Left lung (tissue), 14 donors: Measurements from ENCODE around the gene EVPLL. TPM values are rescaled to one million over a fixed set of nuclear protein-coding genes. Genes with fewer than 3 reads are reported as not detected.
"Not testable (repeated sequence)": the region's sequence is repeated elsewhere in the genome, so short reads cannot be mapped to it uniquely, and the experiment has no call there.

Experiments
- ATAC-seq: fragments of 200-7000 bp; cut with Tn5 transposase; one replicate; pipeline ENCODE4 v1.9.1; 2020; ENCODE audit warnings: moderate library complexity
- DNase-seq, 4 donors: peaks; one replicate each; pipeline ENCODE4 v3.0.0-alpha.2; 2013 to 2020
- H3K27ac ChIP-seq, 2 donors: fragments of 200-600 bp; sonication (generic) in 1 of 2; one replicate each; pipeline versions ENCODE4 v1.5.0 to v1.8.0; 2020 to 2021
- H3K27me3 ChIP-seq, 2 donors: fragments of 200-600 bp; sonication (generic) in 1 of 2; one replicate each; pipeline versions ENCODE4 v1.5.0 to v1.8.0; 2020 to 2021
- H3K36me3 ChIP-seq, 2 donors: fragments of 200-600 bp; sonication (generic) in 1 of 2; one replicate each; pipeline versions ENCODE4 v1.5.0 to v1.8.0; 2020 to 2021
- H3K4me1 ChIP-seq, 2 donors: fragments of 200-600 bp; one replicate each; pipeline ENCODE4 v1.8.0; 2021
- H3K4me3 ChIP-seq, 2 donors: fragments of 200-600 bp; sonication (generic) in 1 of 2; one replicate each; pipeline versions ENCODE4 v1.5.0 to v1.8.0; 2020 to 2021; ENCODE audit warnings: mild to moderate bottlenecking in 1 of 2
- H3K9me3 ChIP-seq, 2 donors: fragments of 200-600 bp; sonication (generic) in 1 of 2; one replicate each; pipeline versions ENCODE4 v1.5.0 to v1.8.0; 2020 to 2021
- CTCF ChIP-seq, 2 donors: fragments of 200-600 bp; sonication (generic) in 1 of 2; IDR thresholded peaks; one replicate each; pipeline versions ENCODE4 v1.5.0 to v1.8.0; 2021; ENCODE audit warnings: antibody characterized with exemption in 2 of 2
- intact Hi-C, 2 donors: fragments of 100-400 bp; cut with DNase I; formaldehyde crosslinking; loops; one replicate each; pipeline versions ENCODE4 v1.11.2 to v1.14.2; 2022
- long read RNA-seq, 12 donors: library from polyadenylated mRNA in 2 of 12; unstranded in 2 of 12; transcript quantifications; one replicate each; pipeline ENCODE4 v2.0.0 and lab custom pipeline, GENCODE V29; 2019 to 2026
- polyA plus RNA-seq, 6 donors: library from polyadenylated mRNA; unstranded; fragments of 120-200 nt; gene quantifications; one replicate each; pipeline ENCODE4 v1.2.1, GENCODE V29; 2013; ENCODE audit not compliant: insufficient read length in 6 of 6
- total RNA-seq, 2 donors: library from RNA; stranded (reverse); fragmentation: NEBNext Ultra II Directional; extraction: Animal tissue kit (Norgen Biotek cat#: 25700); gene quantifications; one replicate each; pipeline ENCODE4 v1.2.1, GENCODE V29; 2021
- donor health status: DM: no; HTN: yes; CAD: no.
- donor health status: DM: no; HTN: no; CAD: no.

EVPLL gene
- total RNA-seq (1 to 10 TPM; 2.3 to 3.1 TPM), polyA plus RNA-seq (1 to 10 TPM in 1 of 6 donors, under 1 TPM in 5; 0.26 to 1.3 (median 0.74) TPM)
- long read RNA-seq, donor 1: 0 reads
- long read RNA-seq, donor 2: 0 reads
- long read RNA-seq, donor 3: 0 reads
- long read RNA-seq, donor 4, partial matches to known transcripts: 0 of 3 reads
- long read RNA-seq, donor 4, other reads (novel, unspliced or antisense): 2 of 3 reads
- long read RNA-seq, donor 5: 0 reads
- long read RNA-seq, donor 6: 0 reads
- long read RNA-seq, donor 7: 0 reads
- long read RNA-seq, donor 8: 0 reads
- long read RNA-seq, donor 9: 0 reads
- long read RNA-seq, donor 10, partial matches to known transcripts: 1 of 1 reads
- long read RNA-seq, donor 10, other reads (novel, unspliced or antisense): 0 of 1 reads
- long read RNA-seq, donor 11: 0 reads
- long read RNA-seq, donor 12: 0 reads

DNA sequence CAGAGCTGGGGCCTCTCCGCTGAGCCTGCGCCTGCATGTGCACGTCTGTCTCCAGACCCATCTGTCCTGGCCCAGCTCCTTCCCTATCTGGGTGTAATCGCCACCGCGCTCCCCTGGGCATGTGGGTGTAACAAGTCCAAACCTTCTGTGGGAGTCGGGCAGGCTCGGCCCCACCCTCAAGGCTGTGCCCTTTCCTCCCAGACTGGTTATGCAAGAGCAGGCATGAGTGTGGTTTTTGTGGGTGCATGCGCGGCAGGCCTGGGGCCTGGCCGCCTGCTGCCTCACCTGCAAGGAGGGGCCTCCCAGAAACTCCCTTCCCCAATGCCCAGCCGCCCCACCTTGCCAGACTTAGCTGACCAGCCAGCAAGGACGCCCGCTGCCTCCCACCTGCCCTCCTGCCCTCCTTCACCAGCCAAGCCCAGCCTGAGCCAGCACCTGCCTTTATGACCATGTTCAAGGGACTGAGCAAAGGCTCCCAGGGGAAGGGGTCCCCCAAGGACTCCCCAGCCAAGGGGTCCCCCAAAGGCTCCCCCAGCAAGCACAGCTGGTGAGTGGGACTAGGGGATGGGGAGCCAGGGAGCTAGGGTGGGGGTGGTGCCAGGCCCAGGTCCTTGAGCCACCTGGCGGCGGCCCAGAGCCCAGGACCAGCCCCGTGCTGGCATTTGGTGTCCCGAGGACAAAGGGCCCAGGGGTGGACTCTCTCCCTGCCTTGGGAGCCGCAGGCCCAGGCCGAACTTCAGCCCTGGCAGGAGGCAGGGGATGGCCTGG is at the start of gene EVPLL:
Gene EVPLL (plus strand): TSS at position 342 of the 768 bp plus-strand sequence. CDS start 3,160 bp downstream, outside the sequence.
- peaks cover under 1 to 30% of the 10 kb centered on the region in 2 donors for H3K27me3 ChIP-seq
- peak within 1 kb of the TSS; percentile 63 to 65 for H3K27ac ChIP-seq
- DNase-seq (peak in 3 of 4 donors; percentile 40 to 91 (median 89)), ATAC-seq (peak; percentile 96)
- peaks cover 0 to 15% of the 10 kb centered on the region in 2 donors for H3K4me1 ChIP-seq
- intact Hi-C loops: no loop called here
- H3K9me3 ChIP-seq: peaks cover 0 to 6% of the 10 kb centered on the region in 2 donors
- H3K36me3 ChIP-seq: no peaks in the 10 kb centered on the region
- H3K4me3 ChIP-seq: peak within 1 kb of the TSS in 1 of 2 donors; percentile 25
- no peak for TF ChIP-seq CTCF (IDR thresholded peaks at IDR 0.05)

DNA sequence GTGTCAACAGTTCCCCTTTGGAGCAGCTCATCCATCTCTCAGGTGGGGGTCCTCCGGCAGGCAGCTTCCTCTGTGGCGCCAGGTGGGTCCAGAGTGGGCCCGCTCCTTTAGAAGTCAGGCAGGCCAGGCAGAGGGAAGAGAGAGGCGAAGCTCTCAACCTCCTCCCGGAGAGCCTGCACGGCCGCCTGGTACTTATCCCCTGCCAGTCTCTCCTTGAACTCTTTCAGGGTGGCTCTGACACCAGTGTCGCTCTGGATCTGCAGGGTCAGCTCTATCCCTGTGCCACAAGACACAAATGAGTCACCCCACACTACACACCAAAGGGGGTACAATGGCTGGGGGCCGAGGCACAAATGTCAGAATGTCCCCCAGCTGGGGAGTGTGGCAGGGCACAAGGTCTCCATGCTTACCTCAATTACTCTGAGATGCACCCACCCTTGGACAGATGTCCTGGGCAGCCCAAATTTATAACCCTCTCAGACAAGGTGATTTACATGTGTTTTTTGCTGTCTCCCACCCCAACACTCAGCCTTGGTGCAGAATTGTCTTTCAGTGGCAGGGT is 48.9 kb upstream of the EVPLL start:
- H3K27me3 ChIP-seq: no peaks in the 10 kb centered on the region
- ATAC-seq (no peak), DNase-seq (no peak)
- no peak overlapping the region for H3K27ac ChIP-seq
- no peak for TF ChIP-seq CTCF (IDR thresholded peaks at IDR 0.05)
- intact Hi-C loops: no loop called here
- no peak overlapping the region for H3K4me3 ChIP-seq
- peaks cover 0 to 10% of the 10 kb centered on the region in 2 donors for H3K4me1 ChIP-seq
- H3K9me3 ChIP-seq: no peaks in the 10 kb centered on the region
- H3K36me3 ChIP-seq: peaks cover 0 to 99% of the 10 kb centered on the region in 2 donors

DNA sequence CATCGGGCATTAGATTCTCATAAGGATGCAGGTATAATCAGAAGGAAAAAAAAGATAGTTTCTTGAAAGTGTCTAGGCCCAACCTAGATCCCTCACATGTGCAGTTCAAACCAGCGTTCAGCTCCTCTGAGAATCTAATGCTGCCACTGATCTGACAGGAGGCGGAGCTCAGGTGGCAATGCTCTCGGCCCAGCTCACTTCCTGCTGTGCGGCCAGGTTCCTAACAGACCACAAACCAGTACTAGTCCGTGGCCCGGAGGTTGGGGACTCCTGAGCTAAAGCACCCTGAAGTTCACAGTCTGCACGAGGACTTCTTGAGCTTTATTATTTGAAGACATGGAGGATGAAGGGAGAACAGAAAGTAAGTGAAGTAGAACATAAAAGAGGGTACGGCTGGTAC is 45.7 kb upstream of the EVPLL start:
- TF ChIP-seq CTCF (IDR thresholded peaks at IDR 0.05): no peak
- Histone ChIP-seq H3K36me3 (peaks cover 0 to 99% of the 10 kb centered on the region in 2 donors), H3K9me3 (no peaks in the 10 kb centered on the region), H3K4me3 (no peak overlapping the region), H3K4me1 (no peaks in the 10 kb centered on the region), H3K27me3 (no peaks in the 10 kb centered on the region), H3K27ac (no peak overlapping the region)
- intact Hi-C loops: no loop called here
- ATAC-seq: no peak
- DNase-seq: no peak

DNA sequence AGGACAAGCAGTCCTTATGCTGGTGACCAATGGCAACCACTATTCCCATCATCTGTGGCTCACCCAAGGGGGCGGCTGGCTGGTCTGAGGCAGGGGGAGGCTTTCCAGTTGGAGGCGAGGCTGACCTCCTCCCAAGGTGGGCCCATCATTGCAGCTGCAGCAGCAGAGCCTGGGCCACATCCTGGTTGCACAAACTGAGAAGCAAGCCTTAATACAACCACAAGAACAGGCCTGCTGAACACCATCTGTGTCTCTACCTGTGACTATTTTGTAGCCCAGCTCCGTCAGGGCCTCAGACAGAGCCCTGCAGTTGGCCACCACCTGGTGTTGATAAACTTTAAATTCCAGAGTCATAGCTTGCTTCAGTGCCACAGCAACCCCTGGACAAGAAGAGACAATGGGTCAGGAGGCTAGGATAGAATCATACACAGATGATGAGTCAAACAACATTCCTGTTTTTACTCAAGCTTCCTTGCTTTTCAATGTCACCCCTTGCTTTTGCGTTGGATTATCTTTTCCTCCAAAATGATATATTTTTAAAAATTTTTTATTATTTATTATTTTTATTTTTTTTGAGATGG is 44.6 kb upstream of the EVPLL start:
- Histone ChIP-seq H3K27ac (no peak overlapping the region), H3K9me3 (no peaks in the 10 kb centered on the region), H3K36me3 (peaks cover 0 to 95% of the 10 kb centered on the region in 2 donors), H3K4me1 (no peaks in the 10 kb centered on the region), H3K4me3 (no peak overlapping the region), H3K27me3 (no peaks in the 10 kb centered on the region)
- no peak for TF ChIP-seq CTCF (IDR thresholded peaks at IDR 0.05)
- no peak for ATAC-seq
- intact Hi-C loops: no loop called here
- no peak for DNase-seq

GRCh38 chr17:18338158-18338557 is 39.4 kb upstream of the EVPLL start:
- H3K9me3 ChIP-seq, H3K4me3 ChIP-seq, H3K27ac ChIP-seq, H3K27me3 ChIP-seq, DNase-seq, H3K4me1 ChIP-seq, intact Hi-C loops, ATAC-seq: not testable (repeated sequence)
- H3K36me3 ChIP-seq: peaks cover 0 to 88% of the 10 kb centered on the region in 2 donors
